WTC11 (cell line): ENCODE data around the gene SPINK8. TPM values are rescaled to one million over a fixed set of nuclear protein-coding genes. Genes with fewer than 3 reads are reported as not detected.

ENCODE experiments used
- ATAC-seq: fragments of 200-7000 bp; cut with Tn5 transposase; 2 replicates; pipeline ENCODE4 v1.10.0; 2021; ENCODE audit warnings: mild to moderate bottlenecking, moderate library complexity
- CTCF ChIA-PET: fragments of 300-600 bp; sonication (Branson Sonifier 250); formaldehyde crosslinking; loops from one replicate; lab custom pipeline; 2021; ENCODE audit warnings: antibody characterized with exemption; lab: Charles Lee
- POLR2A ChIA-PET: fragments of 350-600 bp; sonication (Branson Sonifier 250); formaldehyde crosslinking; loops from one replicate; lab custom pipeline; 2021; ENCODE audit warnings: antibody characterized with exemption; lab: Charles Lee
- DNase-seq: peaks from one replicate; pipeline ENCODE4 v3.0.0; 2021; ENCODE audit warnings: low spot score
- H3K27ac Mint-ChIP-seq: 2 replicates; pipeline ENCODE4 v1.8.0; 2021; ENCODE audit warnings: mixed read lengths
- H3K27me3 Mint-ChIP-seq: 2 replicates; pipeline ENCODE4 v1.8.0; 2021; ENCODE audit warnings: low read depth, mild to moderate bottlenecking, moderate library complexity, mixed read lengths
- H3K36me3 Mint-ChIP-seq: 2 replicates; pipeline ENCODE4 v1.8.0; 2021; ENCODE audit warnings: mixed read lengths
- H3K4me1 Mint-ChIP-seq: 2 replicates; pipeline ENCODE4 v1.8.0; 2022; ENCODE audit warnings: mixed read lengths
- H3K4me3 Mint-ChIP-seq: 2 replicates; pipeline ENCODE4 v1.8.0; 2021; ENCODE audit warnings: mild to moderate bottlenecking, moderate library complexity, mixed read lengths
- H3K9me3 Mint-ChIP-seq: 2 replicates; pipeline ENCODE4 v1.8.0; 2021; ENCODE audit warnings: mixed read lengths
- CBFB ChIP-seq: sonication (generic); formaldehyde crosslinking; IDR thresholded peaks from 2 replicates; pipeline ENCODE4 v1.8.1; 2022; ENCODE audit warnings: mild to moderate bottlenecking, low read depth, missing genetic modification reagents
- CDX4 ChIP-seq: fragments of 250-450 bp; sonication (Bioruptor Pico); IDR thresholded peaks from 2 replicates; pipeline ENCODE4 v1.9.0; 2021; ENCODE audit warnings: moderate library complexity, mild to moderate bottlenecking, inconsistent platforms, borderline replicate concordance
- CREM ChIP-seq: sonication (generic); formaldehyde crosslinking; IDR thresholded peaks from 2 replicates; pipeline ENCODE4 v1.8.1; 2022; ENCODE audit warnings: mild to moderate bottlenecking, missing genetic modification reagents, moderate library complexity
- E2F5 ChIP-seq: sonication (generic); formaldehyde crosslinking; IDR thresholded peaks from 2 replicates; pipeline ENCODE4 v1.8.1; 2022; ENCODE audit warnings: mild to moderate bottlenecking, moderate library complexity, missing genetic modification reagents
- FOXP4 ChIP-seq: sonication (generic); formaldehyde crosslinking; IDR thresholded peaks from 2 replicates; pipeline ENCODE4 v1.8.0; 2022; ENCODE audit warnings: mild to moderate bottlenecking, missing genetic modification reagents
- HMGA2 ChIP-seq: fragments of 250-450 bp; sonication (Bioruptor Pico); IDR thresholded peaks from 2 replicates; pipeline ENCODE4 v1.4.0; 2021; ENCODE audit warnings: mild to moderate bottlenecking, moderate library complexity
- JUN ChIP-seq: sonication (generic); formaldehyde crosslinking; IDR thresholded peaks from 2 replicates; pipeline ENCODE4 v1.8.0; 2023; ENCODE audit warnings: mild to moderate bottlenecking, missing genetic modification reagents
- MXD4 ChIP-seq: fragments of 250-450 bp; sonication (Bioruptor Pico); IDR thresholded peaks from 2 replicates; pipeline ENCODE4 v1.8.0; 2021; ENCODE audit warnings: mild to moderate bottlenecking, moderate library complexity, borderline replicate concordance
- NR2C2 ChIP-seq: sonication (generic); formaldehyde crosslinking; IDR thresholded peaks from 2 replicates; pipeline ENCODE4 v1.8.0; 2022; ENCODE audit warnings: mild to moderate bottlenecking, missing genetic modification reagents
- STAT6 ChIP-seq: sonication (generic); formaldehyde crosslinking; conservative IDR thresholded peaks from 2 replicates; pipeline ENCODE4 v1.8.1; 2023; ENCODE audit warnings: mild to moderate bottlenecking, low read depth, missing genetic modification reagents, moderate library complexity
- TCF7 ChIP-seq: sonication (generic); formaldehyde crosslinking; IDR thresholded peaks from 2 replicates; pipeline ENCODE4 v1.8.0; 2022; ENCODE audit warnings: mild to moderate bottlenecking, low read depth, missing genetic modification reagents, moderate library complexity
- ZBTB43 ChIP-seq: sonication (generic); formaldehyde crosslinking; IDR thresholded peaks from 2 replicates; pipeline ENCODE4 v1.8.1; 2023; ENCODE audit warnings: mild to moderate bottlenecking, missing genetic modification reagents
- ZNF232 ChIP-seq: sonication (generic); formaldehyde crosslinking; IDR thresholded peaks from 2 replicates; pipeline ENCODE4 v1.8.0; 2022; ENCODE audit warnings: mild to moderate bottlenecking, missing genetic modification reagents
- ZNF281 ChIP-seq: sonication (generic); formaldehyde crosslinking; IDR thresholded peaks from 2 replicates; pipeline ENCODE4 v1.8.0; 2023; ENCODE audit warnings: mild to moderate bottlenecking, missing genetic modification reagents
- ZNF416 ChIP-seq: fragments of 250-450 bp; sonication (Bioruptor Pico); IDR thresholded peaks from 2 replicates; pipeline ENCODE4 v1.9.0; 2021; ENCODE audit warnings: mild to moderate bottlenecking, inconsistent platforms
- ZNF532 ChIP-seq: fragments of 250-450 bp; sonication (Bioruptor Pico); IDR thresholded peaks from 2 replicates; pipeline ENCODE4 v1.9.0; 2021; ENCODE audit warnings: mild to moderate bottlenecking, borderline replicate concordance
- total RNA-seq: library from RNA; stranded (reverse); gene quantifications from 3 replicates; pipeline ENCODE4 v1.2.3, GENCODE V29; 2021

Gene SPINK8
- total RNA-seq, 1 experiment from 2014 or later: not detected

- POLR2A ChIA-PET: no interaction called here
- no peak for DNase-seq
- no peak for TF ChIP-seq FOXP4 (CRISPR knock-in tag)
- TF ChIP-seq NR2C2 (CRISPR knock-in tag): no peak
- TF ChIP-seq CBFB (CRISPR knock-in tag): no peak
- no peak for TF ChIP-seq ZBTB43
- TF ChIP-seq TCF7 (CRISPR knock-in tag): no peak
- no peak for TF ChIP-seq MXD4 (CRISPR knock-in tag)
- TF ChIP-seq ZNF232 (CRISPR knock-in tag): no peak
- no peak for TF ChIP-seq CREM (CRISPR knock-in tag)
- no peak for TF ChIP-seq ZNF281
- TF ChIP-seq ZNF416 (CRISPR knock-in tag): no peak
- no peak for TF ChIP-seq E2F5 (CRISPR knock-in tag)
- TF ChIP-seq HMGA2 (CRISPR knock-in tag): no peak
- TF ChIP-seq ZNF532: no peak
- no peak for TF ChIP-seq CDX4 (CRISPR knock-in tag)
- TF ChIP-seq JUN (CRISPR knock-in tag): no peak
- TF ChIP-seq STAT6 (CRISPR knock-in tag): no peak
- TF ChIP-seq, all 79 proteins: peak for 0
- no peak overlapping the region for H3K27ac Mint-ChIP-seq
- H3K4me1 Mint-ChIP-seq: no peaks in the 10 kb centered on the region
- CTCF ChIA-PET: interaction anchor here (1.2 kb wide), 1 partner anchor 91 kb away, joined by 6 read pairs; no protein-coding TSS in a partner anchor
- no peaks in the 10 kb centered on the region for H3K36me3 Mint-ChIP-seq
- no peak for ATAC-seq
- no peak overlapping the region for H3K4me3 Mint-ChIP-seq
- H3K27me3 Mint-ChIP-seq: peaks cover 28% of the 10 kb centered on the region
- no peaks in the 10 kb centered on the region for H3K9me3 Mint-ChIP-seq
Observed at GRCh38 chr3:48344867-48345507, 11.5 kb upstream of the SPINK8 start.
